BE2C (cell line): ENCODE results near the gene NLGN3.

Experiments
- DNase-seq: peaks from one replicate; pipeline ENCODE4 v3.0.0-alpha.2; 2020
- H3K27me3 ChIP-seq: fragments of 250-450 bp; sonication (Bioruptor Pico); 2 replicates; pipeline ENCODE4 v1.5.1; 2020; ENCODE audit warnings: mild to moderate bottlenecking
- H3K36me3 ChIP-seq: fragments of 250-450 bp; sonication (Bioruptor Pico); 2 replicates; pipeline ENCODE4 v1.5.1; 2020; ENCODE audit warnings: mild to moderate bottlenecking
- H3K4me1 ChIP-seq: fragments of 250-450 bp; sonication (Bioruptor Pico); 2 replicates; pipeline ENCODE4 v1.5.1; 2020
- H3K4me3 ChIP-seq: 2 replicates; pipeline ENCODE4 v1.5.1; 2011; ENCODE audit warnings: low read depth, low read length
- H3K9me3 ChIP-seq: fragments of 250-450 bp; sonication (Bioruptor Pico); 2 replicates; pipeline ENCODE4 v1.5.1; 2020
- CTCF ChIP-seq: IDR thresholded peaks from 2 replicates; pipeline ENCODE4 v1.5.1; 2012; ENCODE audit warnings: mild to moderate bottlenecking, low read depth, low read length

Gene NLGN3

DNA sequence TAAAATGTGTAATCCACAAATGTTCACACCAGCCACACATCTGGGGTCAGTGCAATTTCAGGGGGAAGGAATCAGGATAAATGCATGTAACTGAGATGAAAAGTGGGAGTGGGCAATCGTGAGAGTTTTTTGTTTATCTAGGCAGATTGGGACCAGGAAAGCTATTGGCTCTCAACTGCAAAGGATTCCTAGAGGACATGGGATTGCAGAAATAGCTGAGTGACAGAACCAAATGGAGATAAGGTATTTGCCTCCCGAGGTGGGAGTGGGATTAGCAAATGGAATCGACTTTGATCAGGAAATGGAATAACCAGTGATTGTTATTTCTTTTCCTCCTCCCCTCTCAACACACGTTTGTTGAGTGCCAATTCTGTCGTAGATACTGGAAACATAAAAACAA is 39.5 kb downstream of the NLGN3 start:
- H3K36me3 ChIP-seq, result no peaks in the 10 kb centered on the region
- no peaks in the 10 kb centered on the region for H3K27me3 ChIP-seq
- no peaks in the 10 kb centered on the region; the same call in 1 of the 2 replicates for H3K4me1 ChIP-seq
- no peak for DNase-seq
- H3K9me3 ChIP-seq, result no peaks in the 10 kb centered on the region
- no peak overlapping the region for H3K4me3 ChIP-seq
- TF ChIP-seq CTCF, result no peak

- no peak for DNase-seq
- H3K36me3 ChIP-seq, result no peaks in the 10 kb centered on the region
- H3K4me3 ChIP-seq, result no peak overlapping the region
- no peaks in the 10 kb centered on the region for H3K4me1 ChIP-seq
- no peaks in the 10 kb centered on the region for H3K9me3 ChIP-seq
- TF ChIP-seq CTCF, result no peak
- H3K27me3 ChIP-seq, result no peaks in the 10 kb centered on the region
Observed at GRCh38 chrX:71184803-71185495, 40.3 kb downstream of the NLGN3 start.

DNA sequence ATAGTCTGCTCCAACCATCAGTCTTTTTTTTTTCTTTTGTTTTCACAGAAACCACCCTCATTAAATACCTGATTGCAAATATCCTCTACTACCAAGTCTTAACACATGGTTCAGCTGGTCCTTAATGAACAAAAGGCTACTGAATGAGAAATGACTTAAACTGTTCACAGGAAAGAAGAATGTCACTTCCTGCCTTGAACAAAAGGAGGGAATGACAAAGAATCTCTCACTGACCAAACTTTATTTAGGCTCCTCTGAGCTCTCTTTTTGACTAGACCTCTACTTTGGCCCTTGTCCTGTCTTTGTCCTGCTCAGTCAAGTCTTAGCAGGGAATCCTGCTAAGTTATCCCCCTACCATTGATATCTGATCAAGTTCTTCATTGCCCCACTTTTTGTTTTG is 46.6 kb downstream of the NLGN3 start:
- no peak for TF ChIP-seq CTCF

GRCh38 chrX:71195964-71196649 is 51.5 kb downstream of the NLGN3 start:
- H3K36me3 ChIP-seq, result no peaks in the 10 kb centered on the region
- no peaks in the 10 kb centered on the region for H3K9me3 ChIP-seq
- no peak for DNase-seq
- TF ChIP-seq CTCF, result no peak
- H3K4me1 ChIP-seq, result no peaks in the 10 kb centered on the region
- no peak overlapping the region for H3K4me3 ChIP-seq
- no peaks in the 10 kb centered on the region for H3K27me3 ChIP-seq

More for the DNA sequence above, 46.6 kb downstream of the NLGN3 start:
- no peaks in the 10 kb centered on the region for H3K27me3 ChIP-seq
- H3K9me3 ChIP-seq, result no peaks in the 10 kb centered on the region
- no peak overlapping the region for H3K4me3 ChIP-seq
- no peak for DNase-seq
- no peaks in the 10 kb centered on the region for H3K4me1 ChIP-seq
- no peaks in the 10 kb centered on the region for H3K36me3 ChIP-seq

DNA sequence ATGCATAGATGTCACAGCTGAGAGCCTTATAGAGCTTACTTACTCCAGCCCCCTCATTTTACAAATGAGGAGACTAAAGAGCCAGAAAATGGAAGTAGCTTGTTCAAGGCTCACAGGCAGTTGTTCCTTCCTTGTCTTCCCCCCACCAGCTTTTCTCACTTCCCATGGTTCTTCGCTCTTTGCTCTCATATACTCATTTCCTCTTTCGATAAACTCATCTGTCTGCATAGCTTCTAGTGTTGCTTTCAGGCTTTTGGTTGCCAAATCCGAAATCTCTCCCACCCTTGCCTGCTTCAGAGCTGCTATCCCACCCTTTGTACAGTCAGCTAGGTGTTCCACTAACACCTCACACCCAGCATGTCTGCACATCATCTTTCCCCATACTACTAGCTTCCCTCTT is 53.4 kb downstream of the NLGN3 start:
- H3K9me3 ChIP-seq, result no peaks in the 10 kb centered on the region
- DNase-seq, result no peak
- H3K36me3 ChIP-seq, result no peaks in the 10 kb centered on the region
- no peak overlapping the region for H3K4me3 ChIP-seq
- no peaks in the 10 kb centered on the region for H3K27me3 ChIP-seq
- TF ChIP-seq CTCF, result no peak
- no peaks in the 10 kb centered on the region for H3K4me1 ChIP-seq
